ENCODE data around the gene MRPS22. TPM values are rescaled to one million over a fixed set of nuclear protein-coding genes. Genes with fewer than 3 reads are reported as not detected.

Gene MRPS22
- total and polyA plus RNA-seq, 2 of the 13 experiments (the other 11 are each of a cell fraction or from before 2014, with no cell fraction given), result 52.7 to 113 TPM

DNA sequence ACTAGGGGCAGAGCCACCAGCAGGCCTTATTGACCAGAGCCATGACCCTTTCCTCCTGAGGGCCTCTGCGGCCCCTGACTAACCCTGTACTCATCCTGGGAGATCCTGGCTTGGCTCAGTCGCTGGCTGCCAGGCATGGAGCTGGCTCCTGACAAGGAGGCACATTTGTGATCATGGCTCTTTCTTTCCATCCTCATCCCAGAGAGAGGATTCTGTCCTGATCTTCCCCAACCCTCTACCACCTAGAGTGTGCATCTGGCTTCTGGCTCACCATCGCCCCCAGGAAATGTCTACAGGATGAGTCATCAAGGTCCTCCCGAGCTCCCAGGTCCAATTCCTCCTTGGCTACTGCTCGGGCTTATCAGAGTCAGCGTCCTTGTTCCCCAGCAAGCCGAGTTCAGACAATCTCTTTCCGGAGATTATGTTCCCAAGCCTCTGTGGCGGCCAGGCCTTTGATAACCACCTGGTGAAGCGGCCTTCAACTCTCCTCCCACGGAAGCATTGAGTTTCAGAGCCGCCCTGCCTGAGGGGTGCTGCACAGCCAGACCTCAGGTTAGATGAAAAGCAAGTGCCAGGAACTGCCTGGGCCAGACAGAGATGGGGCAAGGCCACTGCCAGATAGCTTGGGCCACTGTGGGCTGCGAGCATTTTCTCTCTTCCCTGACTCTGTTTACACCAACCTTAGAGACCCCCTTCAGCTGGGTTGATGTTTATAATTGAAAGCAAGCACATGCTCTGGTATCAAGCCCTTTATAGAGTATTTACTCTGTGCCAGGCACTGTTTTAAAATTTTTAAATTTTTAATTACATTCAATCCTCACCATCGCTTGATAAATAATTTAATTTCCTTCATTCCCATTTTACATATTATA is 44.3 kb upstream of the MRPS22 start (continued):
- TF ChIP-seq, protein P1, sequence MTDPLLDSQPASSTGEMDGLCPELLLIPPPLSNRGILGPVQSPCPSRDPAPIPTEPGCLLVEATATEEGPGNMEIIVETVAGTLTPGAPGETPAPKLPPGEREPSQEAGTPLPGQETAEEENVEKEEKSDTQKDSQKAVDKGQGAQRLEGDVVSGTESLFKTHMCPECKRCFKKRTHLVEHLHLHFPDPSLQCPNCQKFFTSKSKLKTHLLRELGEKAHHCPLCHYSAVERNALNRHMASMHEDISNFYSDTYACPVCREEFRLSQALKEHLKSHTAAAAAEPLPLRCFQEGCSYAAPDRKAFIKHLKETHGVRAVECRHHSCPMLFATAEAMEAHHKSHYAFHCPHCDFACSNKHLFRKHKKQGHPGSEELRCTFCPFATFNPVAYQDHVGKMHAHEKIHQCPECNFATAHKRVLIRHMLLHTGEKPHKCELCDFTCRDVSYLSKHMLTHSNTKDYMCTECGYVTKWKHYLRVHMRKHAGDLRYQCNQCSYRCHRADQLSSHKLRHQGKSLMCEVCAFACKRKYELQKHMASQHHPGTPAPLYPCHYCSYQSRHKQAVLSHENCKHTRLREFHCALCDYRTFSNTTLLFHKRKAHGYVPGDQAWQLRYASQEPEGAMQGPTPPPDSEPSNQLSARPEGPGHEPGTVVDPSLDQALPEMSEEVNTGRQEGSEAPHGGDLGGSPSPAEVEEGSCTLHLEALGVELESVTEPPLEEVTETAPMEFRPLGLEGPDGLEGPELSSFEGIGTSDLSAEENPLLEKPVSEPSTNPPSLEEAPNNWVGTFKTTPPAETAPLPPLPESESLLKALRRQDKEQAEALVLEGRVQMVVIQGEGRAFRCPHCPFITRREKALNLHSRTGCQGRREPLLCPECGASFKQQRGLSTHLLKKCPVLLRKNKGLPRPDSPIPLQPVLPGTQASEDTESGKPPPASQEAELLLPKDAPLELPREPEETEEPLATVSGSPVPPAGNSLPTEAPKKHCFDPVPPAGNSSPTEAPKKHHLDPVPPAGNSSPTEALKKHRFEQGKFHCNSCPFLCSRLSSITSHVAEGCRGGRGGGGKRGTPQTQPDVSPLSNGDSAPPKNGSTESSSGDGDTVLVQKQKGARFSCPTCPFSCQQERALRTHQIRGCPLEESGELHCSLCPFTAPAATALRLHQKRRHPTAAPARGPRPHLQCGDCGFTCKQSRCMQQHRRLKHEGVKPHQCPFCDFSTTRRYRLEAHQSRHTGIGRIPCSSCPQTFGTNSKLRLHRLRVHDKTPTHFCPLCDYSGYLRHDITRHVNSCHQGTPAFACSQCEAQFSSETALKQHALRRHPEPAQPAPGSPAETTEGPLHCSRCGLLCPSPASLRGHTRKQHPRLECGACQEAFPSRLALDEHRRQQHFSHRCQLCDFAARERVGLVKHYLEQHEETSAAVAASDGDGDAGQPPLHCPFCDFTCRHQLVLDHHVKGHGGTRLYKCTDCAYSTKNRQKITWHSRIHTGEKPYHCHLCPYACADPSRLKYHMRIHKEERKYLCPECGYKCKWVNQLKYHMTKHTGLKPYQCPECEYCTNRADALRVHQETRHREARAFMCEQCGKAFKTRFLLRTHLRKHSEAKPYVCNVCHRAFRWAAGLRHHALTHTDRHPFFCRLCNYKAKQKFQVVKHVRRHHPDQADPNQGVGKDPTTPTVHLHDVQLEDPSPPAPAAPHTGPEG (CRISPR knock-in tag; IDR thresholded peaks at IDR 0.05), result no peak
- TF ChIP-seq HMG20A (CRISPR knock-in tag; IDR thresholded peaks at IDR 0.05; ENCODE audit: borderline replicate concordance) (peak; percentile 65; the same call in 1 of the 2 replicates), ATF1 (CRISPR knock-in tag; IDR thresholded peaks at IDR 0.05) (no peak), MXI1 (IDR thresholded peaks at IDR 0.05; ENCODE audit: borderline replicate concordance, low read depth, low read length) (no peak), ATRX (CRISPR knock-in tag; IDR thresholded peaks at IDR 0.05; ENCODE audit: borderline replicate concordance) (no peak), ETV6 (CRISPR knock-in tag; conservative IDR thresholded peaks at IDR 0.05) (no peak), RBAK (CRISPR knock-in tag; IDR thresholded peaks at IDR 0.05) (no peak), SP140L (CRISPR knock-in tag; IDR thresholded peaks at IDR 0.05; ENCODE audit: borderline replicate concordance) (no peak), PAF1 (CRISPR knock-in tag; IDR thresholded peaks at IDR 0.05) (no peak), BHLHE40 (IDR thresholded peaks at IDR 0.05; ENCODE audit: low read length) (no peak), CREB1 (IDR thresholded peaks at IDR 0.05) (no peak), CREB1 (CRISPR knock-in tag; IDR thresholded peaks at IDR 0.05) (no peak), ZNF224 (CRISPR knock-in tag; IDR thresholded peaks at IDR 0.05) (no peak), RFX5 (IDR thresholded peaks at IDR 0.05; ENCODE audit: low read depth, low read length) (no peak), TOPORS (CRISPR knock-in tag; IDR thresholded peaks at IDR 0.05) (no peak), TBX3 (IDR thresholded peaks at IDR 0.05; ENCODE audit: borderline replicate concordance) (no peak), ZFP41 (CRISPR knock-in tag; IDR thresholded peaks at IDR 0.05; ENCODE audit: borderline replicate concordance) (no peak), ESRRA (CRISPR knock-in tag; IDR thresholded peaks at IDR 0.05; ENCODE audit: low read depth) (no peak), SP5 (CRISPR knock-in tag; IDR thresholded peaks at IDR 0.05; ENCODE audit: borderline replicate concordance, low read depth) (peak; percentile 52; the same call in 1 of the 2 replicates), ZNF180 (CRISPR knock-in tag; IDR thresholded peaks at IDR 0.05; ENCODE audit: borderline replicate concordance, low read depth) (no peak), GPN1 (CRISPR knock-in tag; IDR thresholded peaks at IDR 0.05; ENCODE audit: borderline replicate concordance) (no peak)
- TF ChIP-seq, protein P2, sequence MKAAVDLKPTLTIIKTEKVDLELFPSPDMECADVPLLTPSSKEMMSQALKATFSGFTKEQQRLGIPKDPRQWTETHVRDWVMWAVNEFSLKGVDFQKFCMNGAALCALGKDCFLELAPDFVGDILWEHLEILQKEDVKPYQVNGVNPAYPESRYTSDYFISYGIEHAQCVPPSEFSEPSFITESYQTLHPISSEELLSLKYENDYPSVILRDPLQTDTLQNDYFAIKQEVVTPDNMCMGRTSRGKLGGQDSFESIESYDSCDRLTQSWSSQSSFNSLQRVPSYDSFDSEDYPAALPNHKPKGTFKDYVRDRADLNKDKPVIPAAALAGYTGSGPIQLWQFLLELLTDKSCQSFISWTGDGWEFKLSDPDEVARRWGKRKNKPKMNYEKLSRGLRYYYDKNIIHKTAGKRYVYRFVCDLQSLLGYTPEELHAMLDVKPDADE (CRISPR knock-in tag; IDR thresholded peaks at IDR 0.05), result no peak
- TF ChIP-seq, protein P3, sequence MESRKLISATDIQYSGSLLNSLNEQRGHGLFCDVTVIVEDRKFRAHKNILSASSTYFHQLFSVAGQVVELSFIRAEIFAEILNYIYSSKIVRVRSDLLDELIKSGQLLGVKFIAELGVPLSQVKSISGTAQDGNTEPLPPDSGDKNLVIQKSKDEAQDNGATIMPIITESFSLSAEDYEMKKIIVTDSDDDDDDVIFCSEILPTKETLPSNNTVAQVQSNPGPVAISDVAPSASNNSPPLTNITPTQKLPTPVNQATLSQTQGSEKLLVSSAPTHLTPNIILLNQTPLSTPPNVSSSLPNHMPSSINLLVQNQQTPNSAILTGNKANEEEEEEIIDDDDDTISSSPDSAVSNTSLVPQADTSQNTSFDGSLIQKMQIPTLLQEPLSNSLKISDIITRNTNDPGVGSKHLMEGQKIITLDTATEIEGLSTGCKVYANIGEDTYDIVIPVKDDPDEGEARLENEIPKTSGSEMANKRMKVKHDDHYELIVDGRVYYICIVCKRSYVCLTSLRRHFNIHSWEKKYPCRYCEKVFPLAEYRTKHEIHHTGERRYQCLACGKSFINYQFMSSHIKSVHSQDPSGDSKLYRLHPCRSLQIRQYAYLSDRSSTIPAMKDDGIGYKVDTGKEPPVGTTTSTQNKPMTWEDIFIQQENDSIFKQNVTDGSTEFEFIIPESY (CRISPR knock-in tag; IDR thresholded peaks at IDR 0.05), result no peak

Data from HepG2 (cell line).